Measurements from ENCODE around the gene LANCL2.

- no peak for TF ChIP-seq CTCF (IDR thresholded peaks at IDR 0.05)
- no peak for TF ChIP-seq ZFX (IDR thresholded peaks at IDR 0.05; ENCODE audit: borderline replicate concordance)
Measured at GRCh38 chr7:55472928-55473725, 108.0 kb downstream of the LANCL2 start.

Measured in 22Rv1 (cell line).